Measurements from ENCODE around the gene SOBP. TPM values are rescaled to one million over a fixed set of nuclear protein-coding genes. Genes with fewer than 3 reads are reported as not detected.

SOBP gene
- total and polyA plus RNA-seq, 2 donors (not counting 3 experiments of a cell fraction or from before 2014, with no cell fraction given), result 0.35 to 6.6 TPM

DNA sequence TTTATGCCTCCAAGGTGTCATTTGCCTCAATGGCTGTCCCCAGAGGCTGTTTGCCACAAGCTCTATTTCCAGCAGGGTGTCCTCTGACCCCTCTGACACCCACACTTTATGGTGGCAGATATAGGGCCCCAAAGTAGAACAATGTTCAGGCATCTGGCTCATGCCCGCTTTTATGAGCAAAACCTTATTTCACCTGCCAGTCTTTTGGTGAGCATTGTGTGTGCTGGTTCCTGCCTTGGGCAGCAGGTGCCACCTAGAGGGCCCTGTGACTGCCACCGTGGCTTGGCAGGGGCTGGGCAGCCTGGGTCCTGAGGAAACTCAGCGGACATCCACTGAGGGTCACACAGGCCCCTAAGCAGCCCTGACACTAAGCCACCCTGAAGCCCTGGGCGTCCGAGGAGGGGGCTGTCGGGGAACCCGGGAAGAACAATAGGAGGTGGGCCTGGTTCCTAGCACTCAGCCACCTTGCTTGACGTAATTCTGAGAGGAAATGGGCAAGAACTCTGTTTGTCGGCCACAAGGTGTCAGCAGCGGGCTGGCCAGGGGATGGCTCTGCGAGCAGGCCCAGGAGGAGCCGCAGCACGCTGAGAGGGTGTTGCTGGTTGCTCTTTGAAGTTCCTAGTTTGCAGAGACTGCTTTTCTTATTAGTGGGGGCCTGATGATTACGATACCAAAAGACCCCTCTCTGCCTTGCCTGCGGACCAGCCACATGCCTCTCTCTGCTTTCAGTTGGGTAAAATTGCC lies 185.2 kb downstream of the SOBP start:
- Histone ChIP-seq H2AFZ (ENCODE audit: low read depth, low read length) (peak overlapping the region; percentile 58), H3K27me3 (ENCODE audit: control insufficient read depth in 2 of 2, insufficient read depth in 2 of 2, low read length in 2 of 2) (peaks cover 8 to 14% of the 10 kb centered on the region in 2 experiments), H3K36me3 (ENCODE audit: control insufficient read depth in 2 of 2, extremely low read depth in 1 of 2, insufficient read depth in 2 of 2, low read length in 2 of 2) (no peaks in the 10 kb centered on the region), H3K27ac (ENCODE audit: insufficient read depth, low read depth, low read length) (no peak overlapping the region), H4K20me1 (replicated peaks; ENCODE audit: control insufficient read depth, extremely low read depth, insufficient read depth, low read length) (no peaks in the 10 kb centered on the region), H3K9me1 (replicated peaks; ENCODE audit: control insufficient read depth, extremely low read depth, insufficient read depth, low read length) (no peaks in the 10 kb centered on the region), H3K4me3 (replicated peaks in 1 of 3; ENCODE audit: insufficient read depth in 1 of 3, low read depth in 1 of 3, low read length in 3 of 3) (no peak overlapping the region), H3K9ac (replicated peaks; ENCODE audit: extremely low read depth, insufficient read depth, low read length) (peak overlapping the region; percentile 10), H3K9me3 (replicated peaks; ENCODE audit: control insufficient read depth, insufficient read depth, low read length) (no peaks in the 10 kb centered on the region), H3K4me1 (ENCODE audit: control insufficient read depth, extremely low read depth, insufficient read depth, low read length) (peaks cover 13% of the 10 kb centered on the region), H3K4me2 (ENCODE audit: insufficient read depth, low read length) (no peak overlapping the region), H3K79me2 (ENCODE audit: control insufficient read depth, insufficient read depth, low read length) (no peaks in the 10 kb centered on the region)
- TF ChIP-seq GATA2 (IDR thresholded peaks at IDR 0.05; ENCODE audit: insufficient read depth, insufficient read length, low read depth, low read length) (no peak), FOS (IDR thresholded peaks at IDR 0.05; ENCODE audit: borderline replicate concordance, insufficient read depth, low read length) (no peak)
- TF ChIP-seq, protein P1, sequence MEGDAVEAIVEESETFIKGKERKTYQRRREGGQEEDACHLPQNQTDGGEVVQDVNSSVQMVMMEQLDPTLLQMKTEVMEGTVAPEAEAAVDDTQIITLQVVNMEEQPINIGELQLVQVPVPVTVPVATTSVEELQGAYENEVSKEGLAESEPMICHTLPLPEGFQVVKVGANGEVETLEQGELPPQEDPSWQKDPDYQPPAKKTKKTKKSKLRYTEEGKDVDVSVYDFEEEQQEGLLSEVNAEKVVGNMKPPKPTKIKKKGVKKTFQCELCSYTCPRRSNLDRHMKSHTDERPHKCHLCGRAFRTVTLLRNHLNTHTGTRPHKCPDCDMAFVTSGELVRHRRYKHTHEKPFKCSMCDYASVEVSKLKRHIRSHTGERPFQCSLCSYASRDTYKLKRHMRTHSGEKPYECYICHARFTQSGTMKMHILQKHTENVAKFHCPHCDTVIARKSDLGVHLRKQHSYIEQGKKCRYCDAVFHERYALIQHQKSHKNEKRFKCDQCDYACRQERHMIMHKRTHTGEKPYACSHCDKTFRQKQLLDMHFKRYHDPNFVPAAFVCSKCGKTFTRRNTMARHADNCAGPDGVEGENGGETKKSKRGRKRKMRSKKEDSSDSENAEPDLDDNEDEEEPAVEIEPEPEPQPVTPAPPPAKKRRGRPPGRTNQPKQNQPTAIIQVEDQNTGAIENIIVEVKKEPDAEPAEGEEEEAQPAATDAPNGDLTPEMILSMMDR (IDR thresholded peaks at IDR 0.05; ENCODE audit: extremely low read depth in 1 of 2, insufficient read depth in 1 of 2, low read depth in 1 of 2, low read length in 2 of 2), result peak; percentile 83 to 87
- FAIRE-seq, result peak; percentile 90
- ChIA-PET POLR2A (no interaction called here), CTCF (interaction anchor here (0.6 to 2.7 kb wide), 19 partner anchors 9 to 543 kb away, joined by 3 to 36 read pairs (median 4); partner anchors contain the start of gene PDSS2)
- peak; percentile 81 for DNase-seq (ENCODE audit: low read depth, low spot score)
- dilution Hi-C loops (cut with MboI; ENCODE audit: extremely low pct_ligation_motif_present, low sequenced_read_pairs) (no loop called here), intact Hi-C loops (cut with micrococcal nuclease) (loop anchor here (1.0 to 5.0 kb wide), 6 partner anchors 29 to 543 kb away; no protein-coding TSS in a partner anchor)
- no TSS peak for BruUV-seq (replicated peaks)

DNA sequence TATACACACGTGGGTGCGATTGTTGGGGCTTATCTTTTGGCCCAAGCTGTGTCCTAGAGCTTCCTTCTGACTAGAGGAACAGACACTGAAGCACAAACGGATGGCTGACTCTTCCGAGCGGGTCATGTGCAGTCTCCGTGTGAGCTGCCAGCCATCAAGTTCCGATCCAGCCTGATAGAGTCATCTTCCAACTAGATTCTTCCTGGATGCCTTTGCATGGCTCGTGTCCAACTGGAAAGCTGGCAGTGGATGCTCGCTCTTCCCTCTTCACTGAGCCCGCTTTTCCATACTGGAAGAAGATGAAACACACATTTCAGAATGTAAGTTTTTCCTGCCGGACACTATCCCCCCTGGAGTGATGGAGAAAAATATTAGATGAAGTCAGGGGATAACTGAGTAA lies 186.1 kb downstream of the SOBP start:
- intact Hi-C loops (cut with micrococcal nuclease), result loop anchor here (5.0 kb wide), 1 partner anchor 359 kb away; no protein-coding TSS in a partner anchor
- no peak for TF ChIP-seq POLR2AphosphoS5 (IDR thresholded peaks at IDR 0.05; ENCODE audit: insufficient read depth, low read depth, low read length)
- TF ChIP-seq EZH2 (IDR thresholded peaks at IDR 0.05; ENCODE audit: borderline replicate concordance, low read depth, low read length, severe bottlenecking), result no peak
- no peak for TF ChIP-seq JUN (IDR thresholded peaks at IDR 0.05; ENCODE audit: borderline replicate concordance, insufficient read depth, insufficient read length, low read depth)
- TF ChIP-seq MYC (IDR thresholded peaks at IDR 0.05; ENCODE audit: low read depth, low read length), result no peak
- TF ChIP-seq FOS (IDR thresholded peaks at IDR 0.05; ENCODE audit: borderline replicate concordance, insufficient read depth, low read length), result no peak
- TF ChIP-seq POLR2A (IDR thresholded peaks at IDR 0.05; ENCODE audit: low read depth, low read length), result no peak
- TF ChIP-seq, protein P2, sequence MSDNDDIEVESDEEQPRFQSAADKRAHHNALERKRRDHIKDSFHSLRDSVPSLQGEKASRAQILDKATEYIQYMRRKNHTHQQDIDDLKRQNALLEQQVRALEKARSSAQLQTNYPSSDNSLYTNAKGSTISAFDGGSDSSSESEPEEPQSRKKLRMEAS (IDR thresholded peaks at IDR 0.05; ENCODE audit: insufficient read depth, insufficient read length), result no peak
- TF ChIP-seq GATA2 (IDR thresholded peaks at IDR 0.05; ENCODE audit: insufficient read depth, insufficient read length, low read depth, low read length), result no peak
- TF ChIP-seq, protein P1 (IDR thresholded peaks at IDR 0.05; ENCODE audit: extremely low read depth in 1 of 2, insufficient read depth in 1 of 2, low read depth in 1 of 2, low read length in 2 of 2), result no peak
- Histone ChIP-seq H3K9ac (replicated peaks; ENCODE audit: extremely low read depth, insufficient read depth, low read length) (no peak overlapping the region), H3K79me2 (ENCODE audit: control insufficient read depth, insufficient read depth, low read length) (no peaks in the 10 kb centered on the region), H3K9me1 (replicated peaks; ENCODE audit: control insufficient read depth, extremely low read depth, insufficient read depth, low read length) (no peaks in the 10 kb centered on the region), H3K4me3 (replicated peaks in 1 of 3; ENCODE audit: insufficient read depth in 1 of 3, low read depth in 1 of 3, low read length in 3 of 3) (no peak overlapping the region), H3K4me2 (ENCODE audit: insufficient read depth, low read length) (no peak overlapping the region), H3K27ac (ENCODE audit: insufficient read depth, low read depth, low read length) (no peak overlapping the region), H2AFZ (ENCODE audit: low read depth, low read length) (no peak overlapping the region), H3K4me1 (ENCODE audit: control insufficient read depth, extremely low read depth, insufficient read depth, low read length) (peaks cover 6% of the 10 kb centered on the region), H4K20me1 (replicated peaks; ENCODE audit: control insufficient read depth, extremely low read depth, insufficient read depth, low read length) (no peaks in the 10 kb centered on the region), H3K9me3 (replicated peaks; ENCODE audit: control insufficient read depth, insufficient read depth, low read length) (no peaks in the 10 kb centered on the region), H3K36me3 (ENCODE audit: control insufficient read depth in 2 of 2, extremely low read depth in 1 of 2, insufficient read depth in 2 of 2, low read length in 2 of 2) (no peaks in the 10 kb centered on the region), H3K27me3 (ENCODE audit: control insufficient read depth in 2 of 2, insufficient read depth in 2 of 2, low read length in 2 of 2) (peaks cover 8 to 17% of the 10 kb centered on the region in 2 experiments)
- ChIA-PET CTCF (interaction anchor here (0.7 to 2.7 kb wide), 14 partner anchors 8 to 543 kb away, joined by 3 to 36 read pairs (median 4); partner anchors contain the start of gene PDSS2), POLR2A (no interaction called here)
- FAIRE-seq (peak; percentile 33), DNase-seq (ENCODE audit: low read depth, low spot score) (no peak)
- dilution Hi-C loops (cut with MboI; ENCODE audit: extremely low pct_ligation_motif_present, low sequenced_read_pairs), result no loop called here
- no TSS peak for BruUV-seq (replicated peaks)
